Measurements from ENCODE around the gene RTN4RL2. TPM values are rescaled to one million over a fixed set of nuclear protein-coding genes. Genes with fewer than 3 reads are reported as not detected.

RTN4RL2 gene
- total RNA-seq, 1 experiment from 2014 or later = 0.90 TPM

GRCh38 chr11:57429946-57430345, 30.4 kb upstream of the RTN4RL2 start:
- ChIA-PET CTCF (interaction anchor here (0.7 to 1.1 kb wide), 2 partner anchors 47 to 63 kb away, joined by 3 read pairs; no protein-coding TSS in a partner anchor), POLR2A (no interaction called here)
- TF ChIP-seq CTCF (IDR thresholded peaks at IDR 0.05) = no peak
- no peak for TF ChIP-seq REST (IDR thresholded peaks at IDR 0.05; ENCODE audit: insufficient read depth in 1 of 2, low read depth in 2 of 2, low read length in 1 of 2)
- no peak for TF ChIP-seq SIN3A (IDR thresholded peaks at IDR 0.05; ENCODE audit: borderline replicate concordance, insufficient read depth, low read depth, low read length)
- no peak for TF ChIP-seq TCF7L2 (IDR thresholded peaks at IDR 0.05; ENCODE audit: low read depth, low read length)
- TF ChIP-seq POLR2AphosphoS5 (IDR thresholded peaks at IDR 0.05; ENCODE audit: low read depth, low read length) = no peak
- ATAC-seq = no peak
- H3K9me3 ChIP-seq (ENCODE audit: control insufficient read depth, insufficient read depth, low read depth, low read length) = no peaks in the 10 kb centered on the region
- H3K4me3 ChIP-seq (ENCODE audit: low read depth in 2 of 2, low read length in 2 of 2) = no peak overlapping the region
- DNase-seq (ENCODE audit: low read depth, low spot score) = no peak
- H3K27me3 ChIP-seq (ENCODE audit: control insufficient read depth, insufficient read depth, low read length) = 0 out of 2 replicates have a peak, but pooled peaks cover 6% of the 10 kb centered on the region
- no peak overlapping the region for H3K27ac ChIP-seq (ENCODE audit: low read length)
- no TSS peak for BruUV-seq (replicated peaks)
- in situ Hi-C loops (cut with HindIII; ENCODE audit: low pct_unique_long_range_greater_than_20kb, low sequenced_read_pairs) = no loop called here
- intact Hi-C loops (cut with micrococcal nuclease; ENCODE audit: unreplicated experiment) = no loop called here
- H3K36me3 ChIP-seq (ENCODE audit: control insufficient read depth, insufficient read depth, low read length) = no peaks in the 10 kb centered on the region
- peaks cover 8% of the 10 kb centered on the region for H3K4me1 ChIP-seq (ENCODE audit: control insufficient read depth, insufficient read depth, low read length)

GRCh38 chr11:57430952-57431351, 29.4 kb upstream of the RTN4RL2 start:
- Histone ChIP-seq H3K4me1 (ENCODE audit: control insufficient read depth, insufficient read depth, low read length) (peaks cover 8% of the 10 kb centered on the region), H3K9me3 (ENCODE audit: control insufficient read depth, insufficient read depth, low read depth, low read length) (no peaks in the 10 kb centered on the region), H3K27ac (ENCODE audit: low read length) (no peak overlapping the region), H3K36me3 (ENCODE audit: control insufficient read depth, insufficient read depth, low read length) (no peaks in the 10 kb centered on the region), H3K4me3 (ENCODE audit: low read depth in 2 of 2, low read length in 2 of 2) (no peak overlapping the region), H3K27me3 (ENCODE audit: control insufficient read depth, insufficient read depth, low read length) (0 out of 2 replicates have a peak, but pooled peaks cover 6% of the 10 kb centered on the region)
- ATAC-seq (no peak; the same call in 1 of the 2 replicates), DNase-seq (ENCODE audit: low read depth, low spot score) (no peak)
- in situ Hi-C loops (cut with HindIII; ENCODE audit: low pct_unique_long_range_greater_than_20kb, low sequenced_read_pairs) = no loop called here
- intact Hi-C loops (cut with micrococcal nuclease; ENCODE audit: unreplicated experiment) = no loop called here
- POLR2A ChIA-PET = no interaction called here
- no peak for TF ChIP-seq SIN3A (IDR thresholded peaks at IDR 0.05; ENCODE audit: borderline replicate concordance, insufficient read depth, low read depth, low read length)
- no TSS peak for BruUV-seq (replicated peaks)
- CTCF ChIA-PET = interaction anchor here (0.7 to 1.1 kb wide), 2 partner anchors 46 to 62 kb away, joined by 3 read pairs; no protein-coding TSS in a partner anchor

- no peak overlapping the region for H3K27ac ChIP-seq (ENCODE audit: low read length)
- DNase-seq (ENCODE audit: low read depth, low spot score) (no peak), ATAC-seq (no peak)
- ChIA-PET CTCF (interaction anchor here (1.1 kb wide), 1 partner anchor 27 kb away, joined by 6 read pairs; no protein-coding TSS in a partner anchor), POLR2A (no interaction called here)
- no TSS peak for BruUV-seq (replicated peaks)
- TF ChIP-seq TCF7L2 (IDR thresholded peaks at IDR 0.05; ENCODE audit: low read depth, low read length) (no peak), POLR2AphosphoS5 (IDR thresholded peaks at IDR 0.05; ENCODE audit: low read depth, low read length) (no peak), CTCF (IDR thresholded peaks at IDR 0.05) (no peak), SIN3A (IDR thresholded peaks at IDR 0.05; ENCODE audit: borderline replicate concordance, insufficient read depth, low read depth, low read length) (no peak), REST (IDR thresholded peaks at IDR 0.05; ENCODE audit: insufficient read depth in 1 of 2, low read depth in 2 of 2, low read length in 1 of 2) (no peak)
- H3K4me1 ChIP-seq (ENCODE audit: control insufficient read depth, insufficient read depth, low read length) = 0 out of 2 replicates have a peak, but pooled peaks cover 2% of the 10 kb centered on the region
- no peak overlapping the region for H3K4me3 ChIP-seq (ENCODE audit: low read depth in 2 of 2, low read length in 2 of 2)
- no peaks in the 10 kb centered on the region for H3K9me3 ChIP-seq (ENCODE audit: control insufficient read depth, insufficient read depth, low read depth, low read length)
- no peaks in the 10 kb centered on the region for H3K36me3 ChIP-seq (ENCODE audit: control insufficient read depth, insufficient read depth, low read length)
- intact Hi-C loops (cut with micrococcal nuclease; ENCODE audit: unreplicated experiment) = no loop called here
- H3K27me3 ChIP-seq (ENCODE audit: control insufficient read depth, insufficient read depth, low read length) = 0 out of 2 replicates have a peak, but pooled peaks cover 6% of the 10 kb centered on the region
- in situ Hi-C loops (cut with HindIII; ENCODE audit: low pct_unique_long_range_greater_than_20kb, low sequenced_read_pairs) = no loop called here
These were observed 28.2 kb upstream of the RTN4RL2 start for GRCh38 chr11:57432149-57432561.
